Measurements from ENCODE around the gene DMXL1.

Gene DMXL1

GRCh38 chr5:119070828-119071560, at the start of gene DMXL1:
DMXL1 (plus strand) TSS chr5:119071087; CDS start chr5:119071570, 483 bp downstream.
- peak; percentile 100 for DNase-seq (ENCODE audit: low read depth)
- TF ChIP-seq CTCF (IDR thresholded peaks at IDR 0.05; ENCODE audit: low read length, missing control alignments), result no peak
- peak within 1 kb of the TSS; percentile 87 for H3K4me3 ChIP-seq (replicated peaks; ENCODE audit: low read depth, low read length)

DNA sequence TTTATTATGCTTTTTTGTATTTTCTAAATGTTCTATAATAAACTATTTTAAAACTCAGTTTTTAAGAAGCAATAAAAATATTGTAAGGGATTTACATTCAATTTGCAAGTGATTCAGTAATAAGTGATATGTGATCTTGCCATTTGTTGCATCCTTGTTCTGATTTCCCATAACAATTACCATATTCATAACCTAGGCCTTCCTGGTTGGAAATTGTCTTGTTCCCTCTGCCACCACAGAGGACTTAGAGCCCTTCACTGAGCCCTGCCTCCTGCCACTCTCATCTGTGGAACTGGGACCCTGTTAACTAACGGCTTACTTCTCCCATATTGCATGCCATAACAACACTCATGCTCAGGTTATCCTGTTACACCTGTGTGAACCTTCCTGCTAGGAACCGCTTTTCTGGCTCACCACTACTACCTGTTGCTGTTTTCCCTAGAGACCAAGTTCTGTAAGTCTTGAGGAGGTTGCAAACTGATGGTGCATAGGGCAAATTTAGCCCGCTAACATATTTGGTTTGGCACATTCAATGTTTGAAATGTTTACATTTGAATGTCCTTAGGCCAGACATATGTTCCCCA, 49.6 kb upstream of the DMXL1 start:
- no peak overlapping the region for H3K4me3 ChIP-seq (replicated peaks; ENCODE audit: low read depth, low read length)
- DNase-seq (ENCODE audit: low read depth), result no peak
- no peak for TF ChIP-seq CTCF (IDR thresholded peaks at IDR 0.05; ENCODE audit: low read length, missing control alignments)

- peak; percentile 70 for DNase-seq (ENCODE audit: low read depth)
- peak; percentile 58 for TF ChIP-seq CTCF (IDR thresholded peaks at IDR 0.05; ENCODE audit: low read length, missing control alignments)
- no peak overlapping the region for H3K4me3 ChIP-seq (replicated peaks; ENCODE audit: low read depth, low read length)
Measured at GRCh38 chr5:119022017-119022745, 48.7 kb upstream of the DMXL1 start.

- no peak overlapping the region for H3K4me3 ChIP-seq (replicated peaks; ENCODE audit: low read depth, low read length)
- TF ChIP-seq CTCF (IDR thresholded peaks at IDR 0.05; ENCODE audit: low read length, missing control alignments), result no peak
Measured at GRCh38 chr5:119022773-119023172, 48.1 kb upstream of the DMXL1 start.

GRCh38 chr5:119028575-119028974, 42.3 kb upstream of the DMXL1 start:
- H3K4me3 ChIP-seq (replicated peaks; ENCODE audit: low read depth, low read length), result no peak overlapping the region
- TF ChIP-seq CTCF (IDR thresholded peaks at IDR 0.05; ENCODE audit: low read length, missing control alignments), result no peak
- no peak for DNase-seq (ENCODE audit: low read depth)

More at GRCh38 chr5:119022773-119023172, 48.1 kb upstream of the DMXL1 start:
- DNase-seq (ENCODE audit: low read depth), result no peak

GRCh38 chr5:119031011-119031886, 39.6 kb upstream of the DMXL1 start:
- no peak overlapping the region for H3K4me3 ChIP-seq (replicated peaks; ENCODE audit: low read depth, low read length)
- TF ChIP-seq CTCF (IDR thresholded peaks at IDR 0.05; ENCODE audit: low read length, missing control alignments), result no peak
- no peak for DNase-seq (ENCODE audit: low read depth)

Measured in fibroblast of pulmonary artery (primary cell).